Measurements from ENCODE around the gene RREB1.

DNA sequence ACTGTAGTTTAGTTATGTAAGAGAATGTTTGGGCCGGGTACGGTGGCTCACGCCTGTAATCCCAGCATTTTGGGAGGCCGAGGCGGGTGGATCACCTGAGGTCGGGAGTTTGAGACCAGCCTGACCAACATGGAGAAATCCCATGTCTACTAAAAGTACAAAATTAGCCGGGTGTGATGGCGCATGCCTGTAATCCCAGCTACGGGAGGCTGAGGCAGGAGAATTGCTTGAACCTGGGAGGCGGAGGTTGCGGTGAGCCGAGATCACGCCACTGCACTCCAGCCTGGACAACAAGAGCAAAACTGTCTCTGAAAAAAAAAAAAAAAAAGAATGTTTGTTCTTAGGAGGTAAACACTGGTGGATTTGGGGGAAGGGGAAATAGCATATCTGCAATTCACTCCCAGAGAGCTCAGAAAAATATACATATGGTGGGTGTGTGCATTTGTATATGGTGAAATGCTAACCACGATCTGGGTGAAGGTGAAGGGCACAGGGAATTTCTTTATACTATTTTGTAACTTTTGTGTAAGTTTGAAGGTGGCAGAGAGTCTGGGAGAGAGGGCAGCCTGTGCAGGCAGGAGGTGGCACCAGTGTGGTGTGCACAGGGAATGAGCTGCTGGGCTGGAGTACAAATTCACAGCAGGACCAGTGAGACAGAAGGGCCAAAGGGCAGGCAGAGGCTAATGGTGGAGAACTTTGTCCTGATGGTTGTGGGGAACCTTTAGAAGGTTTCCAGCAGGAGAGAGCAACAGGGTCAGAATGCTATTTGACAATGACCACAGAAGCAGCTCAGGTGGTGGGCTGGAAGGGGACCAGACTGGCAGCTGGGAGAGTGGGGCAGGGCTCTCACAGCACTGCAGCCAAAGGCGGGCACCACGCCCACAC is 162.8 kb downstream of the RREB1 start:
- TF ChIP-seq EZH2phosphoT487 (IDR thresholded peaks at IDR 0.05; ENCODE audit: insufficient read depth, low read depth) (no peak), EZH2 (IDR thresholded peaks at IDR 0.05; ENCODE audit: insufficient read depth, poor library complexity, severe bottlenecking) (no peak)
